ENCODE measurements around the gene MAD1L1. TPM values are rescaled to one million over a fixed set of nuclear protein-coding genes. Genes with fewer than 3 reads are reported as not detected.

MAD1L1 gene
- total RNA-seq, 1 donor from 2014 or later, result 32.3 TPM

DNA sequence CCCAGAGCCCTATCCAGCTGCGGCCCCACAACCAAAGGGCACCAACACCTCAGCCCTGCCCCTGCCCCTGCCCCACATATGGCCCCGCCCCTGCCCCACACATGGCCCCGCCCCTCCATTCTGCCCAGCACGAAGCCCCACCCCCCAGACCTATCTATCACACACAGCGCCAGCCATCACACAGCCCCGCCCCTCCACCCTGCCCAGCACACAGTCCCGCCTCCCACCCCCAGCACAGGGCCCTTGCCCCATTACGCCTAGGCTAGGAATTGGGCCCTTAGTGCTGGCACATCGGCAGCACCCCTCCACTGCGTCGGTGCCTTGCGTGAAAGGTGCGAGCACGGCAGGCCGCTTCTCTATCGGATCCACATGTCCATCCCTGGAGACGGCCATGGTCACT is 126.8 kb downstream of the MAD1L1 start:
- peaks cover 13% of the 10 kb centered on the region for H4K20me1 ChIP-seq (ENCODE audit: insufficient read depth, low read length)
- no peaks in the 10 kb centered on the region for H3K9me3 Mint-ChIP-seq (ENCODE audit: unreplicated experiment)
- H3K4me1 ChIP-seq (ENCODE audit: insufficient read depth, low read length), result peaks cover 51% of the 10 kb centered on the region
- peaks cover 31% of the 10 kb centered on the region for H3K4me1 Mint-ChIP-seq (ENCODE audit: low read depth, unreplicated experiment)
- H3K79me2 ChIP-seq (ENCODE audit: insufficient read depth, low read length), result peaks cover 13% of the 10 kb centered on the region
- TF ChIP-seq CTCF (IDR thresholded peaks at IDR 0.05; ENCODE audit: insufficient read depth, low read depth, low read length) (no peak), EZH2 (IDR thresholded peaks at IDR 0.05; ENCODE audit: insufficient read depth, low read length) (no peak)
- H3K27me3 Mint-ChIP-seq (ENCODE audit: low read depth, unreplicated experiment), result no peaks in the 10 kb centered on the region
- no peak overlapping the region for H3K27ac ChIP-seq (ENCODE audit: low read depth, low read length)
- H3K27ac Mint-ChIP-seq (ENCODE audit: unreplicated experiment), result no peak overlapping the region
- peaks cover 7% of the 10 kb centered on the region for H3K36me3 Mint-ChIP-seq (ENCODE audit: low read depth, unreplicated experiment)
- FAIRE-seq (no peak), DNase-seq (ENCODE audit: low read depth) (no peak)
- no peaks in the 10 kb centered on the region for H3K27me3 ChIP-seq (ENCODE audit: insufficient read depth, low read length)
- H3K9ac ChIP-seq (ENCODE audit: low read length), result no peak overlapping the region
- H3K4me3 Mint-ChIP-seq (ENCODE audit: unreplicated experiment), result no peak overlapping the region
- H3K9me3 ChIP-seq (ENCODE audit: insufficient read depth, low read depth, low read length), result no peaks in the 10 kb centered on the region
- no peaks in the 10 kb centered on the region for H3K36me3 ChIP-seq (ENCODE audit: insufficient read depth, low read length)
- no peak overlapping the region for H3K4me2 ChIP-seq (ENCODE audit: low read length)
- H2AFZ ChIP-seq (ENCODE audit: low read depth, low read length), result no peak overlapping the region
- H3K4me3 ChIP-seq (ENCODE audit: insufficient read depth, low read depth, low read length), result no peak overlapping the region

DNA sequence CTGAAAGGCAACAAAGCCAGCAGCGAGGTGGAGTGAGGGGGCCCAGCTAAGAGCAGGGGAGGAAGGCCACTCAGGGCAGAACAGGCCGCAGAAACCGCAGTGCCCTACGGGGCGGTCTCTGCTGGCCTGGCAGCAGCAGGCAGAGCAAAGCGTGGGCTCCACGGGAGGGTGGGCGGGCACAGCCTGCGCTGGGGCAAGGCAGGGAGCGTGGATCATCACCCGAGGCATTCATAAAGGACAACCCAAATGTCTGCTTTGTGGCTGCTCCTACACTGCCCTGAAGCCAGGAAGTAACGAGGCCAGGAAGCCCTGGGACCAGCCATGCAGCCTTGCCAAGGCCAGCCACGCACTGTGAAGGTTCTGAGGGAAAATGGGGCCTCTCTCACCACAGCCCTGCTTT is 127.5 kb downstream of the MAD1L1 start:
- no peak overlapping the region for H3K4me3 Mint-ChIP-seq (ENCODE audit: unreplicated experiment)
- TF ChIP-seq CTCF (IDR thresholded peaks at IDR 0.05; ENCODE audit: insufficient read depth, low read depth, low read length), result no peak
- no peak for TF ChIP-seq EZH2 (IDR thresholded peaks at IDR 0.05; ENCODE audit: insufficient read depth, low read length)

GRCh38 chr7:2104716-2105115 is 128.0 kb downstream of the MAD1L1 start:
- FAIRE-seq (no peak), DNase-seq (ENCODE audit: low read depth) (no peak)
- Mint-ChIP-seq H3K4me1 (ENCODE audit: low read depth, unreplicated experiment) (peaks cover 24% of the 10 kb centered on the region), H3K27ac (ENCODE audit: unreplicated experiment) (peak overlapping the region; percentile 75), H3K4me3 (ENCODE audit: unreplicated experiment) (no peak overlapping the region), H3K36me3 (ENCODE audit: low read depth, unreplicated experiment) (peaks cover 5% of the 10 kb centered on the region), H3K9me3 (ENCODE audit: unreplicated experiment) (no peaks in the 10 kb centered on the region), H3K27me3 (ENCODE audit: low read depth, unreplicated experiment) (no peaks in the 10 kb centered on the region)
- Histone ChIP-seq H3K4me2 (ENCODE audit: low read length) (peak overlapping the region; percentile 54), H4K20me1 (ENCODE audit: insufficient read depth, low read length) (peaks cover 16% of the 10 kb centered on the region), H3K27ac (ENCODE audit: low read depth, low read length) (peak overlapping the region; percentile 10), H3K9ac (ENCODE audit: low read length) (peak overlapping the region; percentile 41), H3K4me3 (ENCODE audit: insufficient read depth, low read depth, low read length) (no peak overlapping the region), H3K79me2 (ENCODE audit: insufficient read depth, low read length) (peaks cover 13% of the 10 kb centered on the region), H3K9me3 (ENCODE audit: insufficient read depth, low read depth, low read length) (no peaks in the 10 kb centered on the region), H2AFZ (ENCODE audit: low read depth, low read length) (no peak overlapping the region), H3K36me3 (ENCODE audit: insufficient read depth, low read length) (no peaks in the 10 kb centered on the region), H3K4me1 (ENCODE audit: insufficient read depth, low read length) (peaks cover 42% of the 10 kb centered on the region), H3K27me3 (ENCODE audit: insufficient read depth, low read length) (no peaks in the 10 kb centered on the region)
- TF ChIP-seq CTCF (IDR thresholded peaks at IDR 0.05; ENCODE audit: insufficient read depth, low read depth, low read length) (no peak), EZH2 (IDR thresholded peaks at IDR 0.05; ENCODE audit: insufficient read depth, low read length) (no peak)

More for the DNA sequence above, 127.5 kb downstream of the MAD1L1 start:
- Histone ChIP-seq H3K4me1 (ENCODE audit: insufficient read depth, low read length) (peaks cover 45% of the 10 kb centered on the region), H3K9me3 (ENCODE audit: insufficient read depth, low read depth, low read length) (no peaks in the 10 kb centered on the region), H3K4me2 (ENCODE audit: low read length) (no peak overlapping the region), H3K4me3 (ENCODE audit: insufficient read depth, low read depth, low read length) (no peak overlapping the region), H3K9ac (ENCODE audit: low read length) (no peak overlapping the region), H4K20me1 (ENCODE audit: insufficient read depth, low read length) (peaks cover 13% of the 10 kb centered on the region), H3K79me2 (ENCODE audit: insufficient read depth, low read length) (peaks cover 13% of the 10 kb centered on the region), H2AFZ (ENCODE audit: low read depth, low read length) (no peak overlapping the region), H3K27ac (ENCODE audit: low read depth, low read length) (no peak overlapping the region), H3K36me3 (ENCODE audit: insufficient read depth, low read length) (no peaks in the 10 kb centered on the region), H3K27me3 (ENCODE audit: insufficient read depth, low read length) (no peaks in the 10 kb centered on the region)
- Mint-ChIP-seq H3K27me3 (ENCODE audit: low read depth, unreplicated experiment) (no peaks in the 10 kb centered on the region), H3K27ac (ENCODE audit: unreplicated experiment) (no peak overlapping the region), H3K36me3 (ENCODE audit: low read depth, unreplicated experiment) (peaks cover 7% of the 10 kb centered on the region), H3K9me3 (ENCODE audit: unreplicated experiment) (no peaks in the 10 kb centered on the region), H3K4me1 (ENCODE audit: low read depth, unreplicated experiment) (peaks cover 25% of the 10 kb centered on the region)
- DNase-seq (ENCODE audit: low read depth), result no peak
- no peak for FAIRE-seq
